Endodermal cell (in vitro differentiated cells): ENCODE measurements around the gene GOLGA6D. TPM values are rescaled to one million over a fixed set of nuclear protein-coding genes. Genes with fewer than 3 reads are reported as not detected.
"Not testable (repeated sequence)": the region's sequence is repeated elsewhere in the genome, so short reads cannot be mapped to it uniquely, and the experiment has no call there.

Experiments used
- DNase-seq: peaks from one replicate; pipeline ENCODE4 v3.0.0-alpha.2; 2017
- H3K27ac ChIP-seq: 2 replicates; pipeline ENCODE4 v1.5.1; 2013; ENCODE audit warnings: mild to moderate bottlenecking, low read depth, low read length, moderate library complexity
- H3K27me3 ChIP-seq: 2 replicates; pipeline ENCODE4 v1.6.1; 2013; ENCODE audit warnings: mild to moderate bottlenecking, low read length, moderate library complexity; ENCODE audit not compliant: insufficient read depth, control insufficient read depth, poor library complexity, severe bottlenecking
- H3K36me3 ChIP-seq: 2 replicates; pipeline ENCODE4 v1.7.0; 2013; ENCODE audit warnings: mild to moderate bottlenecking, low read length, moderate library complexity; ENCODE audit not compliant: control insufficient read depth, insufficient read depth
- H3K4me1 ChIP-seq: one replicate; pipeline ENCODE4 v1.7.0; 2013; ENCODE audit warnings: low read length; ENCODE audit not compliant: control insufficient read depth, insufficient read depth
- H3K4me3 ChIP-seq: 2 replicates; pipeline ENCODE4 v1.5.1; 2013; ENCODE audit warnings: mild to moderate bottlenecking, low read length, moderate library complexity
- H3K9ac ChIP-seq: 2 replicates; pipeline ENCODE4 v1.6.1; 2013; ENCODE audit warnings: mild to moderate bottlenecking, low read length, moderate library complexity; ENCODE audit not compliant: poor library complexity, severe bottlenecking; ENCODE audit errors: extremely low read depth
- H3K9me3 ChIP-seq: 2 replicates; pipeline ENCODE4 v1.6.1; 2013; ENCODE audit warnings: mild to moderate bottlenecking, low read length, moderate library complexity; ENCODE audit not compliant: control insufficient read depth
- H3K27ac Mint-ChIP-seq: 2 replicates; pipeline ENCODE4 v1.8.0; 2020; ENCODE audit warnings: mixed read lengths
- H3K27me3 Mint-ChIP-seq: 2 replicates; pipeline ENCODE4 v1.8.0; 2021; ENCODE audit warnings: mild to moderate bottlenecking, mixed read lengths; ENCODE audit not compliant: insufficient read depth
- H3K36me3 Mint-ChIP-seq: 2 replicates; pipeline ENCODE4 v1.8.0; 2020; ENCODE audit warnings: low read depth, mixed read lengths
- H3K4me1 Mint-ChIP-seq: 2 replicates; pipeline ENCODE4 v1.8.0; 2020; ENCODE audit warnings: mixed read lengths
- H3K4me3 Mint-ChIP-seq: 2 replicates; pipeline ENCODE4 v1.8.0; 2020; ENCODE audit warnings: mild to moderate bottlenecking, moderate library complexity, mixed read lengths
- H3K9me3 Mint-ChIP-seq: 2 replicates; pipeline ENCODE4 v1.8.0; 2020; ENCODE audit warnings: mild to moderate bottlenecking, mixed read lengths
- WGBS, 2 experiments: methylation state at CpG; one replicate each; pipeline versions ENCODE4 v1.1.5 to v1.1.7; 2013; ENCODE audit warnings: missing lambda C conversion rate in 2 of 2, mixed read lengths in 1 of 2; ENCODE audit not compliant: insufficient coverage in 1 of 2, insufficient read length in 1 of 2; 5-methylcytosine and 5-hydroxymethylcytosine counted together
- total RNA-seq, 2 donors: library from RNA; stranded (reverse); fragmentation: NEBNext Ultra II Directional in 1 of 2; extraction: Animal tissue kit (Norgen Biotek cat#: 25700) in 1 of 2; gene quantifications; 2 replicates in 1 of 2; 3 replicates in 1 of 2; pipeline ENCODE4 v1.2.1, GENCODE V29; 2021
- TF ChIP-seq, protein P1 (sequence below): fragments of 200-600 bp; sonication (generic); conservative IDR thresholded peaks from 2 replicates; pipeline ENCODE4 v1.5.0; 2021; ENCODE audit warnings: antibody characterized with exemption, mild to moderate bottlenecking

The GOLGA6D gene
- total RNA-seq, 2 donors from 2014 or later = 0.11 to 0.24 TPM

DNA sequence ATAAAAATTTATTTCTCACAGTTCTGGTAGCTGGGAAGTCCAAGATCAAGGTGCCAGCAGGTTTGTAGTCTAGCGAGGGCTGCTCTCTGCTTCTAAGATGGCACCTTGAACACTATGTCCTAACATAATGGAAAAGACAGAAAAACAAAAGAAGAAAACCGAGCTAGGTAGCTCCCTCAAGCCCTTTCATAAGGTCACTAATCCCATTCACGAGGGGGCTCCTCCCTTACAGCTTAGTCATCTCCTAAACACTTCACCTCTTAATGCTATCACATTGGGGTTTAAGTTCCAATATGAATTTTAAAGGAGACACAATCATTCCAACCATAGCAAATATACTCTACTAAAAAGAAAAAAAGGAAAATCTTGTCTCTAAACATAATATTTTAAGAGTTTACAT is 23.6 kb downstream of the GOLGA6D start:
- TF ChIP-seq, protein P1, sequence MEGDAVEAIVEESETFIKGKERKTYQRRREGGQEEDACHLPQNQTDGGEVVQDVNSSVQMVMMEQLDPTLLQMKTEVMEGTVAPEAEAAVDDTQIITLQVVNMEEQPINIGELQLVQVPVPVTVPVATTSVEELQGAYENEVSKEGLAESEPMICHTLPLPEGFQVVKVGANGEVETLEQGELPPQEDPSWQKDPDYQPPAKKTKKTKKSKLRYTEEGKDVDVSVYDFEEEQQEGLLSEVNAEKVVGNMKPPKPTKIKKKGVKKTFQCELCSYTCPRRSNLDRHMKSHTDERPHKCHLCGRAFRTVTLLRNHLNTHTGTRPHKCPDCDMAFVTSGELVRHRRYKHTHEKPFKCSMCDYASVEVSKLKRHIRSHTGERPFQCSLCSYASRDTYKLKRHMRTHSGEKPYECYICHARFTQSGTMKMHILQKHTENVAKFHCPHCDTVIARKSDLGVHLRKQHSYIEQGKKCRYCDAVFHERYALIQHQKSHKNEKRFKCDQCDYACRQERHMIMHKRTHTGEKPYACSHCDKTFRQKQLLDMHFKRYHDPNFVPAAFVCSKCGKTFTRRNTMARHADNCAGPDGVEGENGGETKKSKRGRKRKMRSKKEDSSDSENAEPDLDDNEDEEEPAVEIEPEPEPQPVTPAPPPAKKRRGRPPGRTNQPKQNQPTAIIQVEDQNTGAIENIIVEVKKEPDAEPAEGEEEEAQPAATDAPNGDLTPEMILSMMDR = no peak

DNA sequence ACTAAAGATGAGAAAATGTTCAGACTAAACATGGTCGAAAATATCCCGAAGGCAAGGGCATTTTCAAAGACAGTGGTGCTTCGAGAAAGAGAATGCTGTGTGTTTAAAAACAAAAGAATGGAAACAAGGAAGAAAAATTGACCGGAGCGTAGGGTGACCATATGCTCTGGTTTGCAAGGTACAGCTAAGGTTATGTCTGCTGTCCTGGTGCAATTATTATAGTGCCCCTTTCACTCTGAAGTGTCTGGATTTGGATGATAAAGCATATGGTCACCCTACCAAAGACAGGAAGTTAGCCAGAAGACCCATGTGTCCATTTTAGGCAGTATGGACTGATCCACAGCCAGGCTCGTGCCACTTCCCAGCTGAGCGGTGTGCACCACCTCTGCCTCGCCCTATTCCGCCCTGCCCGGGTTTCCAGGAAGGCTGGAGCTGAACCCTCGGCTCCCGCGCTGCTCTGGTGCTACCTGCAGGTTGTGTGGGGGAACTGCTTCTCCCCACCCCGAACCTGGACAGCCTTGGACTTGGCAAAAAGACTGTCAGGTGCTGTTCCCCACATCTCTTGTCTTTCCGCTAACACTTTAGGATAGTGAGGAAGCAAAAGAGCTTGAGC is 25.2 kb downstream of the GOLGA6D start:
- Mint-ChIP-seq H3K4me1 (no peaks in the 10 kb centered on the region), H3K27ac (no peak overlapping the region), H3K27me3 (peaks cover 9% of the 10 kb centered on the region), H3K4me3 (no peak overlapping the region), H3K36me3 (no peaks in the 10 kb centered on the region), H3K9me3 (no peaks in the 10 kb centered on the region)
- Histone ChIP-seq H3K27ac (no peak overlapping the region), H3K9me3 (no peaks in the 10 kb centered on the region), H3K9ac (no peak overlapping the region), H3K36me3 (no peaks in the 10 kb centered on the region), H3K4me1 (no peaks in the 10 kb centered on the region), H3K27me3 (no peaks in the 10 kb centered on the region), H3K4me3 (no peak overlapping the region)
- TF ChIP-seq, protein P1 = peak; percentile 84
- peak; percentile 95 for DNase-seq
- 50 to 67% methylated on average over 8 to 15 of the region's 15 CpGs for WGBS, 2 experiments

More for the DNA sequence above, 23.6 kb downstream of the GOLGA6D start:
- no peaks in the 10 kb centered on the region for H3K36me3 ChIP-seq
- DNase-seq = peak; percentile 7
- no peak overlapping the region for H3K27ac Mint-ChIP-seq
- peaks cover 8% of the 10 kb centered on the region for H3K27me3 Mint-ChIP-seq
- no peak overlapping the region for H3K9ac ChIP-seq
- H3K4me1 Mint-ChIP-seq = no peaks in the 10 kb centered on the region
- no peak overlapping the region for H3K4me3 ChIP-seq
- H3K27ac ChIP-seq = no peak overlapping the region
- no peaks in the 10 kb centered on the region for H3K9me3 Mint-ChIP-seq
- no peaks in the 10 kb centered on the region for H3K9me3 ChIP-seq
- no peaks in the 10 kb centered on the region for H3K36me3 Mint-ChIP-seq
- H3K4me3 Mint-ChIP-seq = no peak overlapping the region
- no peaks in the 10 kb centered on the region for H3K4me1 ChIP-seq
- 71 to 75% methylated on average over 2 to 3 of the region's 3 CpGs for WGBS, 2 experiments
- H3K27me3 ChIP-seq = no peaks in the 10 kb centered on the region

DNA sequence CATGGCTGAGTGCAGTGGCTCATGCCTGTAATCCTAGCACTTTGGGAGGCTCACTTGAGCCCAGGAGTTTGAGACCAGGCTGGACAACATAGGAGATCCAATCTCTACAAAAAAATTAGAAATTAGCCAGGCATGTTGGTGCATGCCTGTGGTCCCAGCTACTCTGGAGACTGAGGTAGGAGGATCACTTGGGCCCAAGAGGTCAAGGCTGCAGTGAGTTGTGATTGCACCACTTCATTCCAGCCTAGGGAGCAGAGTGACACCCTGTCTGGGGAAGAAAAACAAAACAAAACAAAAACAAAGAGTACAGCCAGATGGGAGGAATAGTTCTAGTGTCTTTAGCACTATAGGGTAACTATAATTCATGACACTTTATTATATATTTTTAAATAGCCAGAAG is 27.1 kb downstream of the GOLGA6D start:
- Mint-ChIP-seq H3K27ac (no peak overlapping the region), H3K27me3 (peaks cover 14% of the 10 kb centered on the region), H3K4me3 (no peak overlapping the region), H3K36me3 (no peaks in the 10 kb centered on the region), H3K9me3 (no peaks in the 10 kb centered on the region), H3K4me1 (no peaks in the 10 kb centered on the region)
- no peaks in the 10 kb centered on the region for H3K9me3 ChIP-seq
- TF ChIP-seq, protein P1 = no peak
- DNase-seq = peak; percentile 2
- no peak overlapping the region for H3K9ac ChIP-seq
- H3K27ac ChIP-seq = no peak overlapping the region
- H3K36me3 ChIP-seq = no peaks in the 10 kb centered on the region
- no peak overlapping the region for H3K4me3 ChIP-seq
- no peaks in the 10 kb centered on the region for H3K27me3 ChIP-seq
- H3K4me1 ChIP-seq = no peaks in the 10 kb centered on the region

DNA sequence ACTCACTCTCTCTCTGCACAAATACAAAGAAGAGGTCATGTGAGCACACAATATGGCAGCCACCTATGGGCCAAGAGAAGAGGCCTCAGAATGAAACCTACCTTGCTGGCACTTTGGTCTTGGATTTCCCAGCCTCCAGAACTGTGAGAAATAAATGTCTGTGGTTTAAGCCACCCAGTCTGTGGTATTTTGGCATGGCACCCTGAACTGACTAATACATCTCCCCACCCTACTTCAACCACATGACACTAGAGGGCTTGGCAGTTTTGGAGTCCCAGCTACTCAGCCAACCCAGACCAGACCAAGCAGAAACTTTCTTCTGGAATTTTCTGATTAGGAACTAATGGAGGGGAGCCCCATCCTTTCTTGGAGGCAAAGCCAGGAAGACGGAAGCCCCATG is 29.9 kb downstream of the GOLGA6D start:
- WGBS, 2 experiments = 88 to 95% methylated on average over 1 of the region's 1 CpG

More for the DNA sequence above, 29.9 kb downstream of the GOLGA6D start:
- H3K27ac Mint-ChIP-seq, H3K9me3 Mint-ChIP-seq, H3K4me1 Mint-ChIP-seq, H3K36me3 Mint-ChIP-seq, H3K9me3 ChIP-seq, H3K9ac ChIP-seq, H3K4me3 ChIP-seq, H3K27ac ChIP-seq, H3K4me3 Mint-ChIP-seq, H3K4me1 ChIP-seq, H3K27me3 ChIP-seq, H3K36me3 ChIP-seq: not testable (repeated sequence)
- peaks cover 14% of the 10 kb centered on the region for H3K27me3 Mint-ChIP-seq
- peak; percentile 5 for DNase-seq
